Urothelium cell line (cell line): ENCODE measurements around the gene GIMAP4.
"Not testable (repeated sequence)": the region's sequence is repeated elsewhere in the genome, so short reads cannot be mapped to it uniquely, and the experiment has no call there.

Experiments
- DNase-seq: peaks from one replicate; pipeline ENCODE4 v3.0.0; 2011; ENCODE audit warnings: low spot score, mixed read lengths
- FAIRE-seq: peaks from 2 replicates; lab custom pipeline; 2011; peaks lifted over from hg19 to GRCh38; lab: Jason Lieb, UNC

Gene GIMAP4

GRCh38 chr7:150579979-150580637 lies 12.9 kb downstream of the GIMAP4 start:
- not testable (repeated sequence) for FAIRE-seq, DNase-seq

GRCh38 chr7:150580638-150581394 lies 13.6 kb downstream of the GIMAP4 start:
- no peak for DNase-seq
- no peak for FAIRE-seq

GRCh38 chr7:150585199-150585598 lies 18.0 kb downstream of the GIMAP4 start:
- FAIRE-seq, result no peak

GRCh38 chr7:150586068-150586784 lies 19.0 kb downstream of the GIMAP4 start:
- DNase-seq, result no peak
- FAIRE-seq, result no peak

More at GRCh38 chr7:150585199-150585598, 18.0 kb downstream of the GIMAP4 start:
- no peak for DNase-seq

GRCh38 chr7:150586785-150587152 lies 19.6 kb downstream of the GIMAP4 start:
- FAIRE-seq, result no peak
- no peak for DNase-seq

- DNase-seq, result no peak
- no peak for FAIRE-seq
These were observed 20.4 kb downstream of the GIMAP4 start for GRCh38 chr7:150587551-150587950.

GRCh38 chr7:150594805-150595204 lies 27.6 kb downstream of the GIMAP4 start:
- DNase-seq, result no peak
- FAIRE-seq, result no peak

GRCh38 chr7:150595361-150595760 lies 28.2 kb downstream of the GIMAP4 start:
- DNase-seq, result no peak
- FAIRE-seq, result no peak

GRCh38 chr7:150603600-150603999 lies 36.4 kb downstream of the GIMAP4 start:
- not testable (repeated sequence) for DNase-seq, FAIRE-seq

GRCh38 chr7:150610233-150610632 lies 43.0 kb downstream of the GIMAP4 start:
- FAIRE-seq, result no peak
- DNase-seq, result no peak

- FAIRE-seq (no peak), DNase-seq (no peak)
These were observed 45.7 kb downstream of the GIMAP4 start for GRCh38 chr7:150612925-150613324.

GRCh38 chr7:150613880-150614279 lies 46.7 kb downstream of the GIMAP4 start:
- FAIRE-seq, result no peak

GRCh38 chr7:150614426-150614825 lies 47.2 kb downstream of the GIMAP4 start:
- not testable (repeated sequence) for DNase-seq, FAIRE-seq

More at GRCh38 chr7:150613880-150614279, 46.7 kb downstream of the GIMAP4 start:
- DNase-seq, result no peak

- not testable (repeated sequence) for FAIRE-seq, DNase-seq
These were observed 48.1 kb downstream of the GIMAP4 start for GRCh38 chr7:150615221-150615755.

GRCh38 chr7:150620061-150620460 lies 52.9 kb downstream of the GIMAP4 start:
- no peak for DNase-seq
- no peak for FAIRE-seq

GRCh38 chr7:150620617-150621371 lies 53.6 kb downstream of the GIMAP4 start:
- FAIRE-seq (no peak), DNase-seq (no peak)

- DNase-seq, result no peak
- no peak for FAIRE-seq
These were observed 54.2 kb downstream of the GIMAP4 start for GRCh38 chr7:150621376-150621775.
